HCT116 (cell line): Measurements from ENCODE around the gene CERS6. TPM values are rescaled to one million over a fixed set of nuclear protein-coding genes. Genes with fewer than 3 reads are reported as not detected.

Experiments used
- ATAC-seq: fragments of 200-7000 bp; cut with Tn5 transposase; 2 replicates; pipeline ENCODE4 v1.9.1; 2020; ENCODE audit warnings: mild to moderate bottlenecking, moderate library complexity
- BruUV-seq: library from RNA; stranded (reverse); fragments of 400-500 nt; replicated peaks from 2 replicates; lab custom pipeline; 2021; lab: Mats Ljungman, UMichigan
- CTCF ChIA-PET: fragments of 300-600 bp; sonication (Branson Sonifier 250); formaldehyde crosslinking; loops from one replicate; lab custom pipeline; 2021; ENCODE audit warnings: antibody characterized with exemption; lab: Charles Lee
- POLR2A ChIA-PET: fragments of 300-600, 350-600 bp; sonication (Branson Sonifier 250); formaldehyde crosslinking; loops from one replicate; lab custom pipeline; 2021; ENCODE audit warnings: antibody characterized with exemption; lab: Charles Lee
- RAD21 ChIA-PET, 2 experiments: fragments of 300-600 bp; sonication (Branson Sonifier 250); formaldehyde crosslinking; loops; one replicate each; lab custom pipeline; 2023; ENCODE audit warnings: low total read pairs in 2 of 2; ENCODE audit not compliant: uncharacterized antibody in 2 of 2, unreplicated experiment in 2 of 2, low non-redundant PET in 1 of 2; lab: Charles Lee
- DNase-seq: peaks from one replicate; pipeline ENCODE4 v3.0.0-alpha.2; 2010; ENCODE audit warnings: low read depth, low spot score
- H2AFZ ChIP-seq: fragments of 200-600 bp; shearing (Covaris generic), sonication (generic); 2 replicates; pipeline ENCODE4 v1.6.1; 2017; ENCODE audit warnings: low read depth, mixed run types, mixed read lengths, antibody characterized with exemption, low read length; ENCODE audit not compliant: poor library complexity, severe bottlenecking
- H3K27ac ChIP-seq: 2 replicates; pipeline ENCODE4 v1.5.1; 2012; ENCODE audit warnings: low read depth, low read length
- H3K27me3 ChIP-seq: fragments of 200-600 bp; sonication (generic); 2 replicates; pipeline ENCODE4 v1.6.1; 2016; ENCODE audit warnings: mixed run types, low read length, mixed read lengths; ENCODE audit not compliant: insufficient read depth
- H3K36me3 ChIP-seq, 2 experiments: fragments of 200-500 bp in 1 of 2; fragments of 200-600 bp in 1 of 2; sonication (Bioruptor generic) in 1 of 2; sonication (generic) in 1 of 2; 2 replicates each; pipeline versions ENCODE4 v1.5.1 to v1.6.1; 2014 to 2016; ENCODE audit warnings: low read length in 2 of 2, inconsistent platforms in 1 of 2, mixed read lengths in 1 of 2, mixed run types in 1 of 2; ENCODE audit not compliant: insufficient read depth in 2 of 2, control insufficient read depth in 1 of 2
- H3K4me1 ChIP-seq, 2 experiments: fragments of 200-600 bp in 1 of 2; sonication (generic) in 1 of 2; 2 replicates each; pipeline versions ENCODE4 v1.5.1 to v1.6.1; 2012 to 2017; ENCODE audit warnings: low read length in 2 of 2, inconsistent platforms in 1 of 2, mild to moderate bottlenecking in 1 of 2, mixed read lengths in 1 of 2, mixed run types in 1 of 2, moderate library complexity in 1 of 2; ENCODE audit not compliant: insufficient read depth in 2 of 2, control insufficient read depth in 1 of 2
- H3K4me2 ChIP-seq: fragments of 200-600 bp; sonication (generic); 2 replicates; pipeline ENCODE4 v1.6.1; 2017; ENCODE audit warnings: mixed run types, low read length, mixed read lengths
- H3K4me3 ChIP-seq, 2 experiments: fragments of 200-600 bp in 1 of 2; sonication (generic) in 1 of 2; replicated peaks in 1 of 2; 2 replicates each; pipeline ENCODE4 v1.5.1; 2011 to 2016; ENCODE audit warnings: low read length in 2 of 2, control low read depth in 1 of 2, low read depth in 1 of 2, mild to moderate bottlenecking in 1 of 2, mixed read lengths in 1 of 2, mixed run types in 1 of 2
- H3K79me2 ChIP-seq: fragments of 200-600 bp; sonication (generic); 2 replicates; pipeline ENCODE4 v1.6.1; 2017; ENCODE audit warnings: mild to moderate bottlenecking, mixed run types, low read length, moderate library complexity, mixed read lengths; ENCODE audit not compliant: insufficient read depth
- H3K9ac ChIP-seq: fragments of 200-600 bp; sonication (generic); 2 replicates; pipeline ENCODE4 v1.6.1; 2016; ENCODE audit warnings: low read length, mixed read lengths
- H3K9me2 ChIP-seq: fragments of 200-600 bp; sonication (generic), shearing (Covaris generic); 2 replicates; pipeline ENCODE4 v1.6.1; 2017; ENCODE audit warnings: mixed run types, mild to moderate bottlenecking, moderate library complexity; ENCODE audit not compliant: insufficient read depth
- H3K9me3 ChIP-seq, 2 experiments: fragments of 200-500 bp in 1 of 2; fragments of 200-600 bp in 1 of 2; sonication (Bioruptor generic) in 1 of 2; sonication (generic) in 1 of 2; 2 replicates each; pipeline ENCODE4 v1.6.1; 2014 to 2017; ENCODE audit warnings: low read length in 2 of 2, mixed read lengths in 2 of 2, inconsistent platforms in 1 of 2, low read depth in 1 of 2, mild to moderate bottlenecking in 1 of 2, mixed run types in 1 of 2, moderate library complexity in 1 of 2; ENCODE audit not compliant: control insufficient read depth in 1 of 2, insufficient read depth in 1 of 2
- H4K20me1 ChIP-seq: fragments of 200-600 bp; sonication (generic), shearing (Covaris generic); 2 replicates; pipeline ENCODE4 v1.6.1; 2017; ENCODE audit warnings: mixed run types, mild to moderate bottlenecking, moderate library complexity; ENCODE audit not compliant: insufficient read depth
- CBX3 ChIP-seq: IDR thresholded peaks from 2 replicates; pipeline ENCODE4 v1.6.1; 2012; ENCODE audit warnings: low read depth
- CEBPB ChIP-seq: IDR thresholded peaks from 2 replicates; pipeline ENCODE4 v1.6.1; 2012; ENCODE audit warnings: low read depth
- EZH2phosphoT487 ChIP-seq: fragments of 200-600 bp; IDR thresholded peaks from 2 replicates; pipeline ENCODE4 v1.6.1; 2018; ENCODE audit warnings: antibody characterized with exemption, borderline replicate concordance
- POLR2A ChIP-seq: IDR thresholded peaks from 2 replicates; pipeline ENCODE4 v1.7.0; 2011; ENCODE audit warnings: borderline replicate concordance; ENCODE audit not compliant: insufficient read depth, insufficient read length; ENCODE audit errors: extremely low read depth
- POLR2AphosphoS5 ChIP-seq: IDR thresholded peaks from 2 replicates; pipeline ENCODE4 v1.6.1; 2011; ENCODE audit warnings: mild to moderate bottlenecking, low read depth, low read length, moderate library complexity
- RAD21 ChIP-seq: IDR thresholded peaks from 2 replicates; pipeline ENCODE4 v1.6.1; 2012; ENCODE audit warnings: low read depth, mild to moderate bottlenecking
- SIN3A ChIP-seq: IDR thresholded peaks from 2 replicates; pipeline ENCODE4 v1.6.1; 2012; ENCODE audit warnings: low read depth
- SP1 ChIP-seq: IDR thresholded peaks from 2 replicates; pipeline ENCODE4 v1.6.1; 2012; ENCODE audit warnings: low read depth
- TCF7L2 ChIP-seq: IDR thresholded peaks from 2 replicates; pipeline ENCODE4 v1.7.0; 2011; ENCODE audit warnings: borderline replicate concordance, inconsistent platforms; ENCODE audit not compliant: insufficient read depth, insufficient read length; ENCODE audit errors: extremely low read depth
- YY1 ChIP-seq: IDR thresholded peaks from 2 replicates; pipeline ENCODE4 v1.6.1; 2011; ENCODE audit warnings: low read length, low read depth, moderate library complexity, mild to moderate bottlenecking; ENCODE audit not compliant: insufficient replicate concordance; ENCODE audit errors: extremely low read depth
- ZNF274 ChIP-seq: fragments of 200-500 bp; sonication (Bioruptor generic); IDR thresholded peaks from 2 replicates; pipeline ENCODE4 v1.6.1; 2014; ENCODE audit warnings: mild to moderate bottlenecking, low read depth, low read length, inconsistent platforms
- intact Hi-C: fragments of 100-400 bp; cut with micrococcal nuclease; formaldehyde crosslinking; loops from 2 replicates; pipeline ENCODE4 v1.10.0; 2022
- total RNA-seq: library from RNA; stranded (reverse); gene quantifications from one replicate; pipeline ENCODE4 v1.2.1, GENCODE V29; 2021; ENCODE audit not compliant: unreplicated experiment
- TF ChIP-seq, protein P1 (sequence below): IDR thresholded peaks from 2 replicates; pipeline ENCODE4 v1.6.1; 2012; ENCODE audit warnings: low read depth
- TF ChIP-seq, protein P2 (sequence below), 3 experiments: fragments of 200-600 bp in 1 of 3; sonication (generic) in 1 of 3; IDR thresholded peaks in 2 of 3; conservative IDR thresholded peaks in 1 of 3; 2 replicates each; pipeline ENCODE4 v1.5.1; 2012 to 2017; ENCODE audit warnings: low read depth in 2 of 3, low read length in 2 of 3, antibody characterized with exemption in 1 of 3, borderline replicate concordance in 1 of 3, control low read depth in 1 of 3, mild to moderate bottlenecking in 1 of 3, mixed read lengths in 1 of 3, mixed run types in 1 of 3, moderate library complexity in 1 of 3; ENCODE audit not compliant: insufficient read depth in 1 of 3
- TF ChIP-seq, protein P3 (sequence below): IDR thresholded peaks from 2 replicates; pipeline ENCODE4 v1.6.1; 2012
- TF ChIP-seq, protein P4 (sequence below): IDR thresholded peaks from 2 replicates; pipeline ENCODE4 v1.6.1; 2012

Gene CERS6
- total RNA-seq, 1 experiment from 2014 or later: 37.0 TPM

DNA sequence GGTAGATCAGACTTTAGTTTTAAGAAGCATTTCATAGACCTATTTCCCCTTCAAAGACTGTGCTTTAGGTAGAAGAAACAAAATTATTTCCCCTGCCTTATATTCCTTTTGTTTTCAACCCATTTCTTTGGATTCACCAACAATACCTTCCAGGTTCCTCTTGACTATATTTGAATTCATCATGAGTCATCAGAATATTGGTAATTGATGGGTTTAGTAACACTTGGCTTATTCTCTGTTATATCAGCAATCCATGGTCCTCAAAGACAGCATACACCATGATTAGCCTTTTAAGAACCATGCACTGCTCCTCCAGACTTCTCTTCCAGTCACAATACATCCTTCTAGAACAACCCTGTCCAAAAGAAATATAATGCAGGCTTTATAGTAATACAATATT is 263.4 kb downstream of the CERS6 start (continued):
- TF ChIP-seq, protein P1, sequence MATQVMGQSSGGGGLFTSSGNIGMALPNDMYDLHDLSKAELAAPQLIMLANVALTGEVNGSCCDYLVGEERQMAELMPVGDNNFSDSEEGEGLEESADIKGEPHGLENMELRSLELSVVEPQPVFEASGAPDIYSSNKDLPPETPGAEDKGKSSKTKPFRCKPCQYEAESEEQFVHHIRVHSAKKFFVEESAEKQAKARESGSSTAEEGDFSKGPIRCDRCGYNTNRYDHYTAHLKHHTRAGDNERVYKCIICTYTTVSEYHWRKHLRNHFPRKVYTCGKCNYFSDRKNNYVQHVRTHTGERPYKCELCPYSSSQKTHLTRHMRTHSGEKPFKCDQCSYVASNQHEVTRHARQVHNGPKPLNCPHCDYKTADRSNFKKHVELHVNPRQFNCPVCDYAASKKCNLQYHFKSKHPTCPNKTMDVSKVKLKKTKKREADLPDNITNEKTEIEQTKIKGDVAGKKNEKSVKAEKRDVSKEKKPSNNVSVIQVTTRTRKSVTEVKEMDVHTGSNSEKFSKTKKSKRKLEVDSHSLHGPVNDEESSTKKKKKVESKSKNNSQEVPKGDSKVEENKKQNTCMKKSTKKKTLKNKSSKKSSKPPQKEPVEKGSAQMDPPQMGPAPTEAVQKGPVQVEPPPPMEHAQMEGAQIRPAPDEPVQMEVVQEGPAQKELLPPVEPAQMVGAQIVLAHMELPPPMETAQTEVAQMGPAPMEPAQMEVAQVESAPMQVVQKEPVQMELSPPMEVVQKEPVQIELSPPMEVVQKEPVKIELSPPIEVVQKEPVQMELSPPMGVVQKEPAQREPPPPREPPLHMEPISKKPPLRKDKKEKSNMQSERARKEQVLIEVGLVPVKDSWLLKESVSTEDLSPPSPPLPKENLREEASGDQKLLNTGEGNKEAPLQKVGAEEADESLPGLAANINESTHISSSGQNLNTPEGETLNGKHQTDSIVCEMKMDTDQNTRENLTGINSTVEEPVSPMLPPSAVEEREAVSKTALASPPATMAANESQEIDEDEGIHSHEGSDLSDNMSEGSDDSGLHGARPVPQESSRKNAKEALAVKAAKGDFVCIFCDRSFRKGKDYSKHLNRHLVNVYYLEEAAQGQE: no peak
- no peak for TF ChIP-seq EZH2phosphoT487
- TF ChIP-seq, all 23 proteins: peak for 0

DNA sequence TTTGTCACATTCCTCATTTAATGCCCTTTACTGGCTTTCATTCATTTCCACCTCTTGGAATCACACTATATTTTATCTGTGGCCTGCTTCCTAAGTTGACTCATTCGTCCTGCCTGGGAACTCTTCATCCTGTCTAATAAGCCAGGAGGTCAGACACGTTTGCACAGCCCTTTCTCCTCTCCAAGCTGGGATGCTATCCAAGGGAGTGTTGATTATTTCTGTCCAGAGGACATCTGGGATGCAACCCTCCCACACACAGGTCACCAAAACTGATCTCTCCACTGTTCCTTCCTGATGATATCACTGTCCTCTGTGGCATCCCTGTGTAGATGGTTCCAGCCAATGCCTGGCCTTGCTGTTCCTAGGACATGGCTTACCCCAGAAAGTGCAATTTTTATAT is 266.5 kb downstream of the CERS6 start:
- no peak for ATAC-seq
- POLR2A ChIA-PET: no interaction called here
- Histone ChIP-seq H2AFZ (no peak overlapping the region), H3K27ac (no peak overlapping the region), H3K79me2 (no peaks in the 10 kb centered on the region), H3K27me3 (no peaks in the 10 kb centered on the region), H3K36me3 (no peaks in the 10 kb centered on the region), H4K20me1 (no peaks in the 10 kb centered on the region; the same call in 1 of the 2 replicates), H3K9me2 (no peaks in the 10 kb centered on the region), H3K9me3 (no peaks in the 10 kb centered on the region), H3K4me3 (no peak overlapping the region), H3K9ac (no peak overlapping the region), H3K4me2 (no peak overlapping the region), H3K4me1 (peaks cover 0 to 3% of the 10 kb centered on the region in 2 experiments; a peak in 1 of 4 replicates)
- intact Hi-C loops: no loop called here
- RAD21 ChIA-PET: no interaction called here
- no TSS peak for BruUV-seq
- CTCF ChIA-PET: no interaction called here
- TF ChIP-seq YY1 (no peak), ZNF274 (no peak), CEBPB (no peak), SIN3A (no peak), EZH2phosphoT487 (no peak), SP1 (no peak), RAD21 (no peak), TCF7L2 (no peak), POLR2AphosphoS5 (no peak), CBX3 (no peak), POLR2A (no peak)
- TF ChIP-seq, protein P2, sequence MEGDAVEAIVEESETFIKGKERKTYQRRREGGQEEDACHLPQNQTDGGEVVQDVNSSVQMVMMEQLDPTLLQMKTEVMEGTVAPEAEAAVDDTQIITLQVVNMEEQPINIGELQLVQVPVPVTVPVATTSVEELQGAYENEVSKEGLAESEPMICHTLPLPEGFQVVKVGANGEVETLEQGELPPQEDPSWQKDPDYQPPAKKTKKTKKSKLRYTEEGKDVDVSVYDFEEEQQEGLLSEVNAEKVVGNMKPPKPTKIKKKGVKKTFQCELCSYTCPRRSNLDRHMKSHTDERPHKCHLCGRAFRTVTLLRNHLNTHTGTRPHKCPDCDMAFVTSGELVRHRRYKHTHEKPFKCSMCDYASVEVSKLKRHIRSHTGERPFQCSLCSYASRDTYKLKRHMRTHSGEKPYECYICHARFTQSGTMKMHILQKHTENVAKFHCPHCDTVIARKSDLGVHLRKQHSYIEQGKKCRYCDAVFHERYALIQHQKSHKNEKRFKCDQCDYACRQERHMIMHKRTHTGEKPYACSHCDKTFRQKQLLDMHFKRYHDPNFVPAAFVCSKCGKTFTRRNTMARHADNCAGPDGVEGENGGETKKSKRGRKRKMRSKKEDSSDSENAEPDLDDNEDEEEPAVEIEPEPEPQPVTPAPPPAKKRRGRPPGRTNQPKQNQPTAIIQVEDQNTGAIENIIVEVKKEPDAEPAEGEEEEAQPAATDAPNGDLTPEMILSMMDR (IDR thresholded peaks at IDR 0.05 in 2 of 3, conservative IDR thresholded peaks at IDR 0.05 in 1 of 3; ENCODE audit: borderline replicate concordance in 1 of 3, insufficient read depth in 1 of 3, low read depth in 2 of 3, low read length in 2 of 3): no peak
- TF ChIP-seq, protein P3, sequence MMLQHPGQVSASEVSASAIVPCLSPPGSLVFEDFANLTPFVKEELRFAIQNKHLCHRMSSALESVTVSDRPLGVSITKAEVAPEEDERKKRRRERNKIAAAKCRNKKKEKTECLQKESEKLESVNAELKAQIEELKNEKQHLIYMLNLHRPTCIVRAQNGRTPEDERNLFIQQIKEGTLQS: no peak
- TF ChIP-seq, protein P4, sequence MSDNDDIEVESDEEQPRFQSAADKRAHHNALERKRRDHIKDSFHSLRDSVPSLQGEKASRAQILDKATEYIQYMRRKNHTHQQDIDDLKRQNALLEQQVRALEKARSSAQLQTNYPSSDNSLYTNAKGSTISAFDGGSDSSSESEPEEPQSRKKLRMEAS: no peak
- TF ChIP-seq, protein P1: no peak
- DNase-seq: no peak
